Measurements from ENCODE around the gene SAMD14.

Gene SAMD14

GRCh38 chr17:50165066-50165465 is 35.1 kb upstream of the SAMD14 start:
- no peak for DNase-seq

GRCh38 chr17:50164697-50164988 is 34.7 kb upstream of the SAMD14 start:
- DNase-seq, result no peak

- no peak for DNase-seq
These were observed 34.1 kb upstream of the SAMD14 start for GRCh38 chr17:50163843-50164696.

GRCh38 chr17:50162466-50163254 is 32.7 kb upstream of the SAMD14 start:
- no peak for DNase-seq

- DNase-seq, result no peak
These were observed 31.9 kb upstream of the SAMD14 start for GRCh38 chr17:50161911-50162288.

- DNase-seq, result peak; percentile 74
These were observed 31.3 kb upstream of the SAMD14 start for GRCh38 chr17:50161023-50161910.

GRCh38 chr17:50157891-50158290 is 27.9 kb upstream of the SAMD14 start:
- DNase-seq, result no peak

- DNase-seq, result no peak
These were observed 25.3 kb upstream of the SAMD14 start for GRCh38 chr17:50155115-50155819.

- no peak for DNase-seq
These were observed 24.6 kb upstream of the SAMD14 start for GRCh38 chr17:50154604-50155003.

- DNase-seq, result no peak
These were observed 24.0 kb upstream of the SAMD14 start for GRCh38 chr17:50153650-50154575.

- no peak for DNase-seq
These were observed 22.8 kb upstream of the SAMD14 start for GRCh38 chr17:50152736-50153135.

- DNase-seq, result peak; percentile 81
These were observed 22.1 kb upstream of the SAMD14 start for GRCh38 chr17:50151937-50152547.

GRCh38 chr17:50151041-50151936 is 21.3 kb upstream of the SAMD14 start:
- DNase-seq, result peak; percentile 54

- DNase-seq, result no peak
These were observed 20.5 kb upstream of the SAMD14 start, which contains the start of gene PPP1R9B for GRCh38 chr17:50150354-50151040. PPP1R9B (minus strand) TSS chr17:50150677; CDS start chr17:50150513, 164 bp downstream.

GRCh38 chr17:50149417-50150353 is 19.7 kb upstream of the SAMD14 start:
- DNase-seq, result no peak

- DNase-seq, result no peak
These were observed 19.1 kb upstream of the SAMD14 start for GRCh38 chr17:50149091-50149416.

GRCh38 chr17:50148226-50149090 is 18.5 kb upstream of the SAMD14 start:
- DNase-seq, result no peak
